GM19239 (cell line): ENCODE data around the gene GIN1.
"Not testable (repeated sequence)": the region's sequence is repeated elsewhere in the genome, so short reads cannot be mapped to it uniquely, and the experiment has no call there.

Experiments used
- DNase-seq: peaks from one replicate; pipeline ENCODE4 v3.0.0; 2011; ENCODE audit warnings: low spot score; ENCODE audit not compliant: insufficient read length
- FAIRE-seq: peaks from 2 replicates; lab custom pipeline; 2011; peaks lifted over from hg19 to GRCh38; lab: Jason Lieb, UNC

GIN1 gene

GRCh38 chr5:103112910-103113309 is 7.0 kb downstream of the GIN1 start:
- DNase-seq: no peak
- no peak for FAIRE-seq

- FAIRE-seq: no peak
Measured at GRCh38 chr5:103111468-103111867, 8.5 kb downstream of the GIN1 start.

GRCh38 chr5:103110403-103110802 is 9.5 kb downstream of the GIN1 start:
- FAIRE-seq: no peak
- no peak for DNase-seq

More at GRCh38 chr5:103111468-103111867, 8.5 kb downstream of the GIN1 start:
- DNase-seq: no peak

DNA sequence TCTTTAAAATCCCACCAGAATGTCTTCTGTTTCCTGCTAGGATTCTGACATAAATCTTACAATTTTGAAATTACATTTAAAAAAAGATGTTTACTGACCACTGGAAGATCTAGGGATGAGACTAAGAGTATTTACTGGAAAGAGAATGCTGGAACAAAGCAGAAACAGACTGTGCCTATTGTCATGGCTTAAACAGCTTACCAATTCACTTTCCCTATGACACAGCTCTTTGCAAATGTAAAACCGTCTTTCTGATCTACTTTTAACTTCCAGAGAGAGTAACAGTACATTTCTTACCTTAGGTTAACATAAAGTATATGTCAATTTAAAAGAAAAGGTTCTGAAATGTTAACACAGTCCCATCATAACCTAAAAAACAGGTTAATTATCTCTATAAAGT is 10.7 kb downstream of the GIN1 start:
- no peak for FAIRE-seq
- no peak for DNase-seq

DNA sequence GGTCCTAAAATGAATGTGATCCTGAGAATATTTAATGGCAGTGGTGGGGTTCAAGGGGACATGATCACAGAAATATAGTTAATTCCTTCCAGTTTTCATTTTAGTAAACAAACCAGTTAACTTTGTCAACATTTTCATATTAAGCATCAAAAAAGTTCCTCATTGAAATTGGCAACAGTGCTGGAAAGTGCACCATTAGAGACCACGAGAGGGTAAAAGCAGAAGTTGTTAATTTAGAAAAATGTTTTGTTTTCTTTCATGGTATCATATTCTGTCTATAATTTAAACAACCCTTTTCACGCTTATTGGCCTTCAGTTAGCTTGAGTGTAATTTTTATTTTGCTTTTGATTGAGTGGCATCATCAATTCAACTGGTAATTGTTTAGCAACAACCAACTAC is 11.9 kb downstream of the GIN1 start:
- FAIRE-seq (no peak), DNase-seq (no peak)

GRCh38 chr5:103102234-103102633 is 17.7 kb downstream of the GIN1 start:
- DNase-seq (no peak), FAIRE-seq (no peak)

DNA sequence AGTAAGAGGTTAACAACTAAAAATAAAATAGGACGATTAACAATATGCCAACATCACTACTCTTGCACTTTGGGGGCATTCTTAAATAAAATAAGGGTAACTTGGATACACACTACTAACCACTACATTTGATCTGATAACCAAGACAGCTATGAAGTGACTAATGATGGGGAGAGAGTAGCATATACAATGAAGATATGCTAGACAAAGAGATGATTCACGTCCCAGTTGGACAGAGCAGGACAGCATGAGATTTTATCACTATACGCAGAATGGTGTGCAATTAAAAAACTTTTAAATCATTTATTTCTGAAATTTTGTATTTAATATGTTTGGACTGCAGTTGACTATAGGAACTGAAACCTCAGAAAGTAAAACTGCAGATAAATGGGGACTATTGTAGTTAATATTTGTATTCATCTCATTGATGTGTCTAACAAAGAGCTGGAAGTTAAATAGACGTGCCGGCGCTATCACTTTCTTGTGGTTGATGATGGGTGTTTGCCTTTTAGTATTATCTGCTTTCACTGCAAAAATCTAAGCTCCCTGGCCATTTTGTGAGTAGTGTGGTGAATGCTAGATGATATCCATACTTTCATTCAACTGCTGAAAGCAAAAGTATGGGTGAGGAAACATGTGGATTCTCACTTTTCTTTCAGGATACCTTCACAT is 18.7 kb downstream of the GIN1 start:
- no peak for FAIRE-seq

GRCh38 chr5:103098993-103099392 is 20.9 kb downstream of the GIN1 start:
- FAIRE-seq (no peak), DNase-seq (no peak)

More for the DNA sequence above, 18.7 kb downstream of the GIN1 start:
- DNase-seq: no peak

- FAIRE-seq: no peak
- DNase-seq: no peak
Measured at GRCh38 chr5:103094737-103095136, 25.2 kb downstream of the GIN1 start.

DNA sequence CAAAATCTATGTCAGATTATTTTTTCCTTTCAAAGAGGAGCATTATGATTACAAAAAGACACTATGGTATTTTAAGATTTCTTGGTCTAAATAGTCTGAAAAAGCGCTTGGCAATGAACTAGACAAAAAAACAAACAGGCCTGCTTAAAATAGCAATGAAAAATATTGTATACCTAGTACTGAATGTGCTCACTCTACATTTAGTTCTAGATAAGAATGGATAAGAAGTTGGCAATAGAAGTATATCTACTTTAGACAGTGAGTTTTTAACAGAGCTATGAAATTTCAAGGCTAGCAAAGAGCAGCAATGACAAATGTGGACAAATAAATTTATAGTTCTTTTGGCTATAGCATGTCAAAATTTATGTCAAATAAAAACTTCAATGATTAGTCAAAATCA is 26.2 kb downstream of the GIN1 start:
- DNase-seq: no peak
- FAIRE-seq: no peak

DNA sequence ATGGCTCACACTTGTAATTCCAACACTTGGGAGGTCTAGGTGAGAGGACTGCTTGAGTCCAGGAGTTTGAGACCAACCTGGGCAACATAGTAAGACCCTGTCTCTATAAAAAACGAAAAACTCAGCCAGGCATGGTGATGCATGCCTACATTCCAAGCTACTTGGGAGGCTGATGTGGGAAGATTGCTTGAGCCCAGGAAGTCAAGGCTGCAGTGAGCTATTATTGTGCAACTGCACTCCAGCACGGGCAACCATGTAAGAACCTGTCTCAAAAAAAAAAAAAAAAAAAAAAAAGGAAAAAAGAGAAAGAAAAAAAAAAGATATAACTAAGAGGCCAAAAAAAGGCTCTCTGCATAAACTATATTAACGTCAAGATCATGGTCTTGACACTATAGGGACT is 27.3 kb downstream of the GIN1 start:
- FAIRE-seq (no peak), DNase-seq (no peak)

GRCh38 chr5:103090791-103091190 is 29.1 kb downstream of the GIN1 start:
- FAIRE-seq (no peak), DNase-seq (no peak)

- FAIRE-seq (no peak), DNase-seq (no peak)
Measured at GRCh38 chr5:103089272-103089671, 30.7 kb downstream of the GIN1 start.

- no peak for FAIRE-seq
- no peak for DNase-seq
Measured at GRCh38 chr5:103086547-103086946, 33.4 kb downstream of the GIN1 start.

DNA sequence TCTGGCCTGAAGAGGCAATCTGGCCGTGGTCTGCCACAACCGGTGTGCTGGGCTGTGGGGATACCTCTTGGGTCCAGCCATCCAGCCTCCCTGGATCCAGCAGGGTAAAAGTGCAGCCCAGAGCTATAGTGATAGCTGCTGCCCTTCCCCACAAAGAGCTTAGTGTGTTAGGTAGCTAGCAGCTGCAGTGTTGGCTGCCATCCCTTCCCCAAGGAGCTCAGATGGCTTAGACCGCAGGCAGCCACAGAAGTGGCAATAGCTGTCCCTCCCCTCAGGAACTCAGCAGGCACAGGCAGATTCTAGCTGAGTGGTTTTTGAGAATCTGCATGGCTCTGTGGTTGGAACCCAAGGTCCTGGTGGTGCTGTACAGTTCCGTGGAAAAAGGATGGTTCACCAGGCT is 40.1 kb downstream of the GIN1 start:
- FAIRE-seq (no peak), DNase-seq (no peak)

DNA sequence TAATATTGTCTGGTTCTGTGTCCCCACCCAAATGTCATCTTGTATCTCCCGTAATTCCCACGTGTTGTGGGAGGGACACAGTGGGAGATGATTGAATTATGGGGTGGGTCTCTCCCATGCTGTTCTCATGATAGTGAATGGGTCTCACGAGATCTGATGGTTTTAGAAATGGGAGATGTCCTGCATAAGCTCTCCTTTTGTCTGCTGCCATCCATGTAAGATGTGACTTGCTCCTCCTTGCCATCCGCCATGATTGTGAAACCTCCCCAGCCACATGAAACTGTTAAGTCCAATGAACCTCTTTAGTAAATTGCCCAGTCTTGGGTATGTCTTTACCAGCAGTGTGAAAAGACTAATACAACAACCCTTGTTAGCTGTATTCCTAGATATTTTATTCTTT is 44.5 kb downstream of the GIN1 start:
- FAIRE-seq: no peak

GRCh38 chr5:103073500-103073899 is 46.4 kb downstream of the GIN1 start:
- DNase-seq, FAIRE-seq: not testable (repeated sequence)

More for the DNA sequence above, 44.5 kb downstream of the GIN1 start:
- DNase-seq: no peak

DNA sequence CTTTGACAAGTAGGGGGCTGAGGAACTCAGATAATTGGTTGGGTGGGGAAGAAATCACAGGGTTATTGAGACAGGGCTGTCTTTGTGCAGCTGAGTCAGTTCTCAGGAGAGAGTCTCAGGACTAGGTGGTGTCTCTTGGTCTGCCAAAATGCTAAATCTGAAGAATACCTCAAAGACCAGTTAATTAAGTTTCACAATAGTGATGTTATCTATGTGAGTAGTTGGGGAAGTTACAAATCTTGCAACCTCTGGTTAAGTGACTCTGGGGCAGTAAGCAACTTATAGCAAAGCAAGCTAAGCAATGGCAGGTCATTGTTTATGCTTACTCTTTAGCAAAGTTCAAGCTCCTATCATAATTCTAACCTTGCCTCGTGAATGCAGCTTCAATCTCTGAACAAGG is 53.6 kb downstream of the GIN1 start:
- DNase-seq (no peak), FAIRE-seq (no peak)

DNA sequence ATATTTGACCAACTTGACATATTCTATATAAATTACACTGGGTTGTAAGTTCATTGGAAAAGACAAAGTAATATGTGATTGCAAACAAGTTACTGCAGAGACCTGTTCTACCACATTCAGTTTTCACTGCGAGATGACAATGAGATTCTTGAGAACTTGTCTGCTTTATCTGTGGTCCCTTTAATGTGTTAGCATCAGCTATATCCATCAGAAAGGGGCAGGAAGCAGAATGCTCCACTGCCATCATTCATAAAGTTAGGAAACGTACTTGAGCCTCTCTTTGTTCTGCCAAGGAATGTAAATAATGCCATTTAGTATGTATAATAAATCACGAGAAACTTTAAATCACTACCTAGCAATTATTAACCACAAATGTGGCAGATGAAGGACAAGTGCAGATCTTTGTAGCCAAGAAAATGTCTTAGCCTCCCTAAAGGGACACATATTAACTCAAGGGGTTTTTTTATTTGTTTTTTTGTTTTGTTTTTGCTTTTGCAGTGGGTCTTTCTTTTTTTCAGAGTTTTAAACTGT is 59.4 kb downstream of the GIN1 start:
- FAIRE-seq (no peak), DNase-seq (no peak)

DNA sequence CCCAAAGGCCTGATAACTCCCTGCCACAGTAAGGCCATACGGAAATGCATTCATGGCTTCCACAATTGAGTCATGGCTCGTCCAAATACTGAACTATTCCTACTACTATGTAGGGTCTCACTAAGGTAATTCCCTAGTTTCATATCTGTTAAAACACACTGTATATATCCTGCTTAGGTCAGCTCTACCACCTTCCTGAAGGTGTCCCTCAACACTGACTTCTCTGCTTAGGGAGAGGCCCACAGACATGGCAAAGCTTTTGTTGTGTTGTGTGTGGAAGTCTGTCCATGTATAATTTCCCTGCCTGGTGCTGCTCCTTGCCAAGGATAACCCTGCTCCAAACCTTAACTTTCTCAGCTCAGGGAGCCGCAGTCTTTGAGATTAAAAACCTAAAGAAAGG is 60.4 kb downstream of the GIN1 start:
- DNase-seq (no peak), FAIRE-seq (no peak)

DNA sequence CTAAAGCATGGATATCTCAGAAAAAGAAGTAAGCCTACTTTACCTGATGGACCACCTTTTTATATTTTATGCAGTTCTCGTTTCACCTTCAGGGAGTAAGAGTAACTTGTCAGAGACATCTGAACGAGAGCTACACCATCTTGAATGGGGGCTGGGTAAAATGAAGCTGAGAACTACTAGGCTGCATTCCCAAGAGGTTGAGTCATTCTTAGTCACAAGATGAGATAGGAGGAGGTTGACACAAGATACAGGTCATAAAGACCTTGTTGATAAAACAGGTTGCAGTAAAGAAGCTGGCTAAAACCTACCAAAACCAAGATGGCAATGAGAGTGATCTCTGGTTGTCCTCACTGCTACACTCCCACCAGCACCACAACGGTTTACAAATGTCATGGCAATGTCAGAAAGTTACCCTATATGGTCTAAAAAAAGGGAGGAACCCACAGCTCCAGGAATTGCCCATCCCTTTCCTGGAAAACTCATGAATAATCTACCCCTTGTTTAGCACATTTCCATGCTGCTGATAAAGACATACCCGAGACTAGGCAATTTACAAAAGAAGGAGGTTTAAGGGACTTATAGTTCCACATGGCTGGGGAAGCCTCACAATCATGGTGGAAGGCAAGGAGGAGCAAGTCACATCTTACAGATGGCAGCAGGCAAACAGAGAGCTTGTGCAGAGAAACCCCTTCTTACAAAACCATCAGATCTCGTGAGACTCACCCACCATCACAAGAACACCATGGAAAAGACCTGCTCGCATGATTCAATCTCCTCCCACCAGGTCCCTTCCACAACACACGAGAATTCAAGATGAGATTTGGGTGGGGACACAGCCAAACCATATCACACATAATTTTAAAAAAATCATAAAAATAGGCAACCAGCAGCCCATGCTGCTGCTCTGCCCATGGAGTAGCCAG is 62.5 kb downstream of the GIN1 start:
- DNase-seq (no peak), FAIRE-seq (no peak)
